ENCODE data around the gene P2RY6.

The P2RY6 gene

GRCh38 chr11:73281796-73282660 is 9.9 kb downstream of the P2RY6 start:
- no peak for DNase-seq

DNA sequence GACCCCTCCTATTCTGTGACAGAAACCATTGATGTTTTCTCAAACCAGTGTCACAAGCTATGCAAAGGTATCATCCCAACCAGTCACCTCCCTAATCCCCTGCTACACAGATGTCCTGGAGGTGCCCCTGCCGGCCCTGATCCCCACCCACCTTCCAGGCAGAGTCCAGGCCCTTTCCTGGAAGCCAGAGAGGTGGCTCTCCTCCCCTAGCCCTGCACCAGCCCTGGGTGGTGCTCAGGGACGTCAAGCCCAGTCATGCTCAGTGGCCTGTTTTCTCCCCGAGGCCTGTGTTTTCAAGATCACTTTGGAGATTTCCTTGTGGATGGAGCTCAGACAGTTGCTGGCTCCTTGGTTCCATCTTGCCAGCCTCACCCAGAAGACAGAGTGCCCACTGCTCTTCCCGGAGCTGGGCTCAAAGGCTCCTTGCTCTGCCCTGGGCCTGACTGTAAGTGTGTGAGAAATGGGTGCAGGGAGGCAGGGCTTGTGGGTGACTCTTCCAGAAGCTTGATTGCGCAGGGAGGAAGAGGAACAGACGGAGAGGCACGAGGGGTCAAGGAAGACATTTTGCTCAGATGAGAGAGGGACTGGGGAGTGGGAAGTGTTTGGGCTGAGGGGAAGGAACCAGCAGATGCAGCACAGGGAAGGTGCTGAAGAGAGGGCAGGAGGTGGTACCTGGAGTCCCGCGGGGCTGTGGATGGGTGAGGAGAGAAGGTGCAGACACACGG is 11.3 kb downstream of the P2RY6 start:
- DNase-seq: no peak

- DNase-seq: no peak
Observed at GRCh38 chr11:73284106-73284505, 12.0 kb downstream of the P2RY6 start.

- DNase-seq: no peak
Observed at GRCh38 chr11:73285721-73286120, 13.6 kb downstream of the P2RY6 start.

DNA sequence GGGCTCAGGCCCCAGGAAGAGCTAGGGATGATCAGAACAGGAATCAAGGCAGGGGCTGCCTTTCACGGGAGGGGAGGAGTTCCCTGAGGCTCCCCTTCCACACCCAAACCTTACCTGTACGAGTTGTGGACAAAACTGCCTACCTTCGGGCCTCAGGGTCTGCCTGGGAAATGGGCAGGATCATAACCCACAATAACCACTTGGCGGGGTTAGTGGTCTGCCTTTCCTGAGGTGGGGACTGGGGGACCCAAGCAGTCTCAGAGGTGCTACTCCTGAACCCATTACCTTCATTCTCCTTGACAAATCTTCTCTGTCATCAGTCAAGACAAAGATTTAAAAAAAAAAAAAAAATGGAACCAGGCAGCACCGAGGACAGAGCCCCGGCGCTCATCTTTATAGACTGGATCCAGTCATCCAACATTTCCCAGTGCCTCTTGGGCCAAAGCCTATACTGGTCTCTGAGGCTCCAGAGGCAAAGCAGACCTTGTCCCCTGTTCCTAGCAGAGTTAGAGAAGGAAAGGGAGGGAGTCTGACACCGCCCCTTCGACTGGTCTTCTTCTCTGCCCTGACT is 14.2 kb downstream of the P2RY6 start:
- DNase-seq: no peak

DNA sequence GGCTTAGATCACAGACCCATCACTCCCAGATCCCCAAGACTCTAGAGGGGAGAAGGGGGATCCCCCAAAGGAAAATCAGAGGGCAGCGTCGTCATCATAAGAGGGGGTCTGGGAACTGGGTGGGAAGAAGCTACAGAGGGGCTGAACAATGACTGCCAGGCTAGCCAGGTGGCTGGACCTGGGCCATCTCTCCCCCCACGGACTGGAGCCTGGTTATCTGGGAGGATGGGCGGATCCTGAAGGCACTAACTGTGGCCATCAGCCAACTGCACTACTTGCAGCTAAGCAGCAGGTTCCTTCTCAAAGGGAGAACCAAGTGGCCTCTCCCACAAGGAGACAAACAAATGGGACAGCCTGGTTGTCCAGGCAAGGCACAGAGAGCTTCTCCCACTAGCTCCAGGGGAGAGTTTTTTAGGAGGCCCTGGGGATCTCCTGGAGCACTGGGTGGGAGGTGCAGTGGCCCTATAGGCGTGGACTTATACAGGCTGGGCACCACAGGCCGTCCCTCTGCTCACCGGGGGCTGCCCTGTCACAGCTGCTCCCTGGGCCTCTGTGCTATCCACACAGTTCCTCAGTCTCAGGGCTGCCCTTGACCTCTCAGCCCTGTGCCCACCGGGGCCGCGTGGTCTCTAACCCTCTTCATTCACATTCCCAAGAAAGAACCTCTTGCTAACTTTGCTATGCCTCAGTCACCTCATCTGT is 15.4 kb downstream of the P2RY6 start:
- DNase-seq: peak; percentile 14

GRCh38 chr11:73288192-73288872 is 16.2 kb downstream of the P2RY6 start:
- DNase-seq: no peak

GRCh38 chr11:73288873-73289707 is 17.0 kb downstream of the P2RY6 start:
- DNase-seq: peak; percentile 13

DNA sequence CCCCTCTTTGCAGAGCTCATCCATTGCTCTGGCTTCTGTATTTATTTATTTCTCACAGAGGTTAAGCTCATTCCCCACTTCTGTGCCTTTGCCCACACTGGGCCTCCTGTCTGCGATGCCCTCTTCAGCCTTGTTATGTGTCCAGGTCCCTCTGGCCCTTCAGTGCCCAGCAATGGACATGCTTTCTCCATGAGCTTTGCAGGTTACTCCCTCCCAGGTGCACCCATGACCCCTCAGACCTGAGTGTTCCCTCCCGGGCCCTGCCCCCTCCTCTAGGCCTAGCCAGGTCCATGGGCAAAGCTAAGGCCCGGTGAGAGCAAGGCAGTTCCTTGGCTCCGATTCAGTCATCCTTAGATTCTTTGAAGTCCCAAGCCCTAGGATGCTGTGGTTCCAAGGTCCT is 18.4 kb downstream of the P2RY6 start:
- no peak for DNase-seq

DNA sequence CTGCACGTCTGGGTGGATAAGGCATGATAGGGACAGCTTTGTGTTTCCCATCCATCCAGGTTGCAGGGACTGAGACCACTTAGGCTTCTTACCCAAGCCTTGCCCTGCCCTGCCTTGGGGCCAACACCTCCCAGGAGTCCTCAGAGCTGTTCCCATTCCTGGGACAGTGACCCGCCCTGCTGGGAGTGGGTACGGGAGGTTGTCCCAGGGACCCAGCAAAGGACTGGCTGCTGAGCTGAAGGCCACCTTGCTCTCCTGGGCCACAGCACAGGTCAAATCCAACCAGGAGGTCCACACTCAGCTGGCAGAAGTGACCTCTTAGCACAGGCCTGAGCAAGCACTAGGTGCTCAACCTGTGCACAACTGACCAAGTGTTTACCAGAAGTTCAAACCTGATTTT is 19.1 kb downstream of the P2RY6 start:
- no peak for DNase-seq

GRCh38 chr11:73291781-73292524 is 19.8 kb downstream of the P2RY6 start:
- DNase-seq: no peak

GRCh38 chr11:73292525-73292894 is 20.4 kb downstream of the P2RY6 start:
- DNase-seq: no peak

DNA sequence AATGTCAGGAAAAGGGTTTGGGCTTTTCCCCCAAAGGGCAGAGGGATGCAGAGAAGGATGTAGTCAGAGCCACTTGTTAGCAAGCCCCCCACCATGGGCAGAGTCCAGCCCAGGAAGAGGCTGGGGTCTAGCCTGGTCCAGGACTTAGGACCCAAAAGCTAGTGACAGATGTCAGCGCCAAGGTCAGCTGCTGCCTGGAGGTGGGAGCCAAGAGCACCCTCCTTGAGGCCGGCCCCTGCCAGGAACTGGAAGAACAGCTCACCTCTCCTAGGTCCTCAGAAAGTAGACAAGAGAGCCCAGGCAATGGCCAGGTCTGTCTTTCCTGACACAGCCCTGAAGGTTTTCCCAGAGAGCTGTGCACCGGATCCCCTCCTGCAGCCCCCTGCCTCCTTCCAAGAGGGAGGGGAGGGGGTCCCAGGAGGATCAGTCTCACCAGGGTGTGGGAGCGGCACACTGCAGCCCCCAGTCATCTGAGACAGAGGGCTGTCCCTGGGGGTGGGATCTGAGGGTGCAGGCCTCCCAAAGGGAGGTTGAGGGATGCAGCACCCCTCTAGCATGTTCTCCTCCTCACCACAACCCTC is 21.3 kb downstream of the P2RY6 start:
- no peak for DNase-seq

GRCh38 chr11:73294604-73295003 is 22.5 kb downstream of the P2RY6 start:
- no peak for DNase-seq

DNA sequence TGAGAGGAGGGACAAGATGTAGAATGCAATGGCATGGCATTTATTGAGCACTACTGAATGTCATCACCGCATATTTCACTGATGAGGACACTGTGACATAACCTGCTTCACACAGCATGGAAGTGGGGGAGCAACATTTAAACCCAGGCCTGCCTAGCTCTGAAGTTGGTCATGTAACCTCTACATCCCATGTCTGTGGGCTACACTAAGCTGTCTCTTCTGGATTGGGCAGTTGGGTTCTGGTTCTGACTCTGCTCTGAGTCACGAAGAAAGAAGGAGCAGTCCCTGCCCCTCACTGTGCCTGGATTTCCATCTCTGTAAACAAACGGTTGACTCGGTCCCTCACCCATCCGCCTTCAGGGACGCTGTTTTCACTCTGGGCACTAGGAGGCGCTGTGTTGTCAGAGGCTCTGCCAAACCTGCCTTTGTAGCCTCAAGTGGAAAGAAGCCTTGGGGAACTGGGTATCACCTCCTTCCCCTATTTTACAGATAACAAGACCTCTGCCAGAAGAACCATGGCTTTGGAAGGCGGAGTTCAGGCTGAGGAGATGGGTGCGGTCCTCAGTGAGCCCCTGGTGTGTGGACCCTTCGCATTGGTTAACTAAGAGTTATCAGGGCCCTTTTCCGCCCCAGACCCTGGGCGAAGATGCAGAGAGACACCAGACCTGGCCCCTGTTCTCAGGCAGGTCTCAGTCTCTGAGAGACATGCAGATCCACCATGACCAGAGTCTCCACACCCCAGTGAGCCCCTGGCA is 23.3 kb downstream of the P2RY6 start:
- DNase-seq: no peak

GRCh38 chr11:73295996-73296318 is 23.8 kb downstream of the P2RY6 start:
- DNase-seq: no peak

DNA sequence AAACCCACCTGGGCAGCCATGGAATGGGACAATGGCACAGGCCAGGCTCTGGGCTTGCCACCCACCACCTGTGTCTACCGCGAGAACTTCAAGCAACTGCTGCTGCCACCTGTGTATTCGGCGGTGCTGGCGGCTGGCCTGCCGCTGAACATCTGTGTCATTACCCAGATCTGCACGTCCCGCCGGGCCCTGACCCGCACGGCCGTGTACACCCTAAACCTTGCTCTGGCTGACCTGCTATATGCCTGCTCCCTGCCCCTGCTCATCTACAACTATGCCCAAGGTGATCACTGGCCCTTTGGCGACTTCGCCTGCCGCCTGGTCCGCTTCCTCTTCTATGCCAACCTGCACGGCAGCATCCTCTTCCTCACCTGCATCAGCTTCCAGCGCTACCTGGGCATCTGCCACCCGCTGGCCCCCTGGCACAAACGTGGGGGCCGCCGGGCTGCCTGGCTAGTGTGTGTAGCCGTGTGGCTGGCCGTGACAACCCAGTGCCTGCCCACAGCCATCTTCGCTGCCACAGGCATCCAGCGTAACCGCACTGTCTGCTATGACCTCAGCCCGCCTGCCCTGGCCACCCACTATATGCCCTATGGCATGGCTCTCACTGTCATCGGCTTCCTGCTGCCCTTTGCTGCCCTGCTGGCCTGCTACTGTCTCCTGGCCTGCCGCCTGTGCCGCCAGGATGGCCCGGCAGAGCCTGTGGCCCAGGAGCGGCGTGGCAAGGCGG is 24.5 kb downstream of the P2RY6 start:
- no peak for DNase-seq

- DNase-seq: no peak
Observed at GRCh38 chr11:73297231-73297590, 25.1 kb downstream of the P2RY6 start.

DNA sequence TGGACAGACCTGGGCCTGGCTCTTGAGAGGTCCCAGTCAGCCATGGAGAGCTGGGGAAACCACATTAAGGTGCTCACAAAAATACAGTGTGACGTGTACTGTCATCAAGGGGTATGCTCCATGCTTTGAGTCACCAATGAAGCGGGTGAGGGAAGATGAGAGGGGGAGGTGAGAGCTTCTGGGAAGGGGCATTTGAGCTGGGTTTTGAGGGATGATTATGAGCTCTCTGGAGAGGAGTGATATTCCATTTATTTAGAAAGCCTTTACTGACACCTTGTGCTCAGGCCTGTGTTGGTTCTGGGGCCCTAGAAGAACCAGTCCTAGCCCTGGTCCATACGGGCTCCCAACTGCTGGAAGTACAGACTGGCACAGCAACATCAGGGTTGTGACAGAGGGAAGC is 25.6 kb downstream of the P2RY6 start:
- DNase-seq: no peak

DNA sequence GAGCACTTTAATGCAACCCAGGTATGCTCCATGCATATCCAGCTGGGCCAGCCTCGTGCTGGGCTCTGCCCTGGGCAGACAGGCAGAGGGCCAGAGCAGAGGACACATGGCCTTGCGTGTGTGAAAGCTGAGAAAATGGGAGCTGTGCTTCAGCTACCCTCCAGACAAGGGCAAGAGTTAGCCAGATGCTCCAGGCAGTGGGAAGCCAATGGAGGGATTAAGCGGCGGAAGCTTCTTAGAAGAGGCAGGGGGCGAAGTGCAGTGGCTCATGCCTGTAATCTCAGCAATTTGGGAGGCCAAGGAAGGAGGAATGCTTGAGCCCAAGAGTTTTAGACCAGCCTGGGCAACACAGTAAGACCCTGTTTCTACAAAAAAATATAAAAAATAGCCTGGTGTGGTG is 26.1 kb downstream of the P2RY6 start:
- DNase-seq: no peak
